Sigmoid colon (tissue), 4 donors: ENCODE results near the gene PCGF3.
"Not testable (repeated sequence)": the region's sequence is repeated elsewhere in the genome, so short reads cannot be mapped to it uniquely, and the experiment has no call there.

Source experiments
- EP300 ChIP-seq, 4 donors: sonication (generic); formaldehyde crosslinking; IDR thresholded peaks; one replicate each; pipeline ENCODE4 v1.6.1; 2017; ENCODE audit warnings: antibody characterized with exemption in 4 of 4
- POLR2A ChIP-seq, 2 donors: fragments of 450-650 bp; IDR thresholded peaks; one replicate each; pipeline ENCODE4 v1.6.1; 2016; ENCODE audit warnings: antibody characterized with exemption in 2 of 2, mild to moderate bottlenecking in 2 of 2, moderate library complexity in 2 of 2
- POLR2AphosphoS5 ChIP-seq, 4 donors: sonication (generic); formaldehyde crosslinking; IDR thresholded peaks; one replicate each; pipeline ENCODE4 v1.6.1; 2017; ENCODE audit warnings: antibody characterized with exemption in 4 of 4
- TF ChIP-seq, protein P1 (sequence below), 4 experiments: fragments of 450-650 bp in 3 of 4; fragments of 200-600 bp in 1 of 4; IDR thresholded peaks; one replicate each; pipeline ENCODE4 v1.5.1; 2016 to 2019; ENCODE audit warnings: antibody characterized with exemption in 4 of 4, mild to moderate bottlenecking in 3 of 4, moderate library complexity in 2 of 4

DNA sequence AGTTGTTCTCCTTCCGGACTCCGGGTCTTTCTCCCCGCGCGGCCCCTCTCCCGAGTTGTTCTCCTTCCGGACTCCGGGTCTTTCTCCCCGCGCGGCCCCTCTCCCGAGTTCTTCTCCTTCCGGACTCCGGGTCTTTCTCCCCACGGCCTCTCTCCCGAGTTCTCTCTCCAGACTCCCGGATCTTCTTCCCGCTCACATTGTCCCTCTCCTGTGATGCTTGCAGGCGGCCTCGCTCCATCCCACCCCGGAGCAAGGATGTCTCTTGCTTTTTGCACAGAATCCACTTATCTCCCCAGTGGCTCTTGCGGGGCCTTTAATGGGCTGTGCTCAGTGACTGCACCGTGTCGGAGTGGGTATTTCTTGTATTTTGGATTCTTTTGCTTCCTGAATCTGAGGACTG is 54.2 kb downstream of the PCGF3 start:
- TF ChIP-seq, protein P1, sequence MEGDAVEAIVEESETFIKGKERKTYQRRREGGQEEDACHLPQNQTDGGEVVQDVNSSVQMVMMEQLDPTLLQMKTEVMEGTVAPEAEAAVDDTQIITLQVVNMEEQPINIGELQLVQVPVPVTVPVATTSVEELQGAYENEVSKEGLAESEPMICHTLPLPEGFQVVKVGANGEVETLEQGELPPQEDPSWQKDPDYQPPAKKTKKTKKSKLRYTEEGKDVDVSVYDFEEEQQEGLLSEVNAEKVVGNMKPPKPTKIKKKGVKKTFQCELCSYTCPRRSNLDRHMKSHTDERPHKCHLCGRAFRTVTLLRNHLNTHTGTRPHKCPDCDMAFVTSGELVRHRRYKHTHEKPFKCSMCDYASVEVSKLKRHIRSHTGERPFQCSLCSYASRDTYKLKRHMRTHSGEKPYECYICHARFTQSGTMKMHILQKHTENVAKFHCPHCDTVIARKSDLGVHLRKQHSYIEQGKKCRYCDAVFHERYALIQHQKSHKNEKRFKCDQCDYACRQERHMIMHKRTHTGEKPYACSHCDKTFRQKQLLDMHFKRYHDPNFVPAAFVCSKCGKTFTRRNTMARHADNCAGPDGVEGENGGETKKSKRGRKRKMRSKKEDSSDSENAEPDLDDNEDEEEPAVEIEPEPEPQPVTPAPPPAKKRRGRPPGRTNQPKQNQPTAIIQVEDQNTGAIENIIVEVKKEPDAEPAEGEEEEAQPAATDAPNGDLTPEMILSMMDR (IDR thresholded peaks at IDR 0.05): not testable (repeated sequence)
- not testable (repeated sequence) for TF ChIP-seq POLR2A, EP300, POLR2AphosphoS5 (IDR thresholded peaks at IDR 0.05)
